HG03095 (cell line): ENCODE results near the gene HOGA1.

Experiments used
- ATAC-seq: cut with Tn5 transposase; IDR thresholded peaks from one replicate; pipeline ENCODE4 v1.9.1; 2021; ENCODE audit warnings: moderate library complexity; ENCODE audit not compliant: unreplicated experiment

Gene HOGA1

GRCh38 chr10:97584060-97584797, at the start of gene HOGA1:
Gene HOGA1, plus strand, starts transcription at chr10:97584389. Its CDS starts 315 bp downstream, at chr10:97584704.
- ATAC-seq: no peak

GRCh38 chr10:97534746-97535367, 49.3 kb upstream of the HOGA1 start:
- no peak for ATAC-seq

GRCh38 chr10:97537186-97537869, 46.9 kb upstream of the HOGA1 start:
- ATAC-seq: no peak

GRCh38 chr10:97538411-97538810, 45.8 kb upstream of the HOGA1 start:
- no peak for ATAC-seq

GRCh38 chr10:97538839-97539238, 45.4 kb upstream of the HOGA1 start:
- ATAC-seq: no peak

- ATAC-seq: no peak
Measured at GRCh38 chr10:97539523-97540200, 44.5 kb upstream of the HOGA1 start.

- ATAC-seq: no peak
Measured at GRCh38 chr10:97540669-97541500, 43.3 kb upstream of the HOGA1 start.

GRCh38 chr10:97542169-97543024, 41.8 kb upstream of the HOGA1 start:
- ATAC-seq: no peak

GRCh38 chr10:97543025-97543546, 41.1 kb upstream of the HOGA1 start:
- no peak for ATAC-seq

- ATAC-seq: no peak
Measured at GRCh38 chr10:97546456-97547270, 37.5 kb upstream of the HOGA1 start.

- no peak for ATAC-seq
Measured at GRCh38 chr10:97547271-97547600, 37.0 kb upstream of the HOGA1 start.

GRCh38 chr10:97547962-97548361, 36.2 kb upstream of the HOGA1 start:
- no peak for ATAC-seq

GRCh38 chr10:97548828-97549455, 35.2 kb upstream of the HOGA1 start:
- ATAC-seq: no peak

GRCh38 chr10:97549587-97550322, 34.4 kb upstream of the HOGA1 start:
- no peak for ATAC-seq

- no peak for ATAC-seq
Measured at GRCh38 chr10:97550336-97551149, 33.6 kb upstream of the HOGA1 start.

GRCh38 chr10:97551271-97551670, 32.9 kb upstream of the HOGA1 start:
- no peak for ATAC-seq

- no peak for ATAC-seq
Measured at GRCh38 chr10:97553575-97554031, 30.6 kb upstream of the HOGA1 start.
